HepG2 (cell line): Measurements from ENCODE around the gene CUL2. TPM values are rescaled to one million over a fixed set of nuclear protein-coding genes. Genes with fewer than 3 reads are reported as not detected.

Source experiments
- AGO2 ChIP-seq: fragments of 200-400 bp; formaldehyde crosslinking; optimal IDR thresholded peaks from 2 replicates; pipeline ENCODE3; 2017; ENCODE audit warnings: mild to moderate bottlenecking, low read depth, low read length, moderate library complexity
- GATA4 ChIP-seq: sonication (generic); IDR thresholded peaks from 2 replicates; pipeline ENCODE4 v1.6.1; 2016; ENCODE audit warnings: antibody characterized with exemption, low read depth, borderline replicate concordance
- GLI4 ChIP-seq: sonication (generic); formaldehyde crosslinking; IDR thresholded peaks from 2 replicates; pipeline ENCODE4 v1.5.1; 2020; ENCODE audit warnings: missing genetic modification reagents, mild to moderate bottlenecking, moderate library complexity, borderline replicate concordance
- JDP2 ChIP-seq: sonication (generic); formaldehyde crosslinking; IDR thresholded peaks from 2 replicates; pipeline ENCODE4 v1.8.1; 2022; ENCODE audit warnings: missing genetic modification reagents, borderline replicate concordance
- KLF11 ChIP-seq: IDR thresholded peaks from 2 replicates; pipeline ENCODE4 v1.6.1; 2016; ENCODE audit warnings: missing compliant biosample characterization
- MIER2 ChIP-seq: IDR thresholded peaks from 2 replicates; pipeline ENCODE4 v1.6.1; 2016; ENCODE audit warnings: missing biosample characterization, missing genetic modification reagents
- ZBTB7A ChIP-seq: sonication (generic); formaldehyde crosslinking; IDR thresholded peaks from 2 replicates; pipeline ENCODE4 v1.8.0; 2022; ENCODE audit warnings: mild to moderate bottlenecking, missing genetic modification reagents
- ZBTB8A ChIP-seq: sonication (generic); formaldehyde crosslinking; IDR thresholded peaks from 2 replicates; pipeline ENCODE4 v1.4.0; 2020; ENCODE audit warnings: mild to moderate bottlenecking, low read depth, missing genetic modification reagents, borderline replicate concordance
- ZNF546 ChIP-seq: sonication (generic); formaldehyde crosslinking; conservative IDR thresholded peaks from 2 replicates; pipeline ENCODE4 v1.8.1; 2023; ENCODE audit warnings: mild to moderate bottlenecking, missing genetic modification reagents
- ZNF572 ChIP-seq: sonication (generic); formaldehyde crosslinking; IDR thresholded peaks from 2 replicates; pipeline ENCODE4 v1.5.1; 2020; ENCODE audit warnings: mild to moderate bottlenecking, missing genetic modification reagents
- ZNF788 ChIP-seq: sonication (generic); formaldehyde crosslinking; IDR thresholded peaks from 2 replicates; pipeline ENCODE4 v1.5.0; 2020; ENCODE audit warnings: mild to moderate bottlenecking, missing genetic modification reagents, borderline replicate concordance
- ZSCAN9 ChIP-seq: IDR thresholded peaks from 2 replicates; pipeline ENCODE4 v1.6.1; 2016; ENCODE audit warnings: borderline replicate concordance
- polyA plus RNA-seq, 8 experiments: library from polyadenylated mRNA; depleted of rRNA in 3 of 8; stranded (reverse) in 7 of 8; unstranded in 1 of 8; fragments of >200 nt; fragmentation: Illumina TruSeq in 4 of 8; extraction: Trizol in 4 of 8; gene quantifications; 2 replicates each; pipeline versions ENCODE4 v1.2.1 to v1.2.3, GENCODE V29; 2011 to 2016; ENCODE audit warnings: low read depth in 4 of 8, missing spikeins in 1 of 8, mixed read lengths in 1 of 8; ENCODE audit not compliant: insufficient read depth in 1 of 8
- total RNA-seq, 5 experiments: library from RNA; depleted of rRNA; stranded (reverse); fragments of >200 nt; fragmentation: Illumina TruSeq; extraction: Trizol; gene quantifications; 2 replicates each; pipeline ENCODE4 v1.2.3, GENCODE V29; 2016; ENCODE audit warnings: low read depth in 1 of 5
- TF ChIP-seq, protein P1 (sequence below): sonication (generic); formaldehyde crosslinking; IDR thresholded peaks from 2 replicates; pipeline ENCODE4 v1.9.0; 2021; ENCODE audit warnings: missing genetic modification reagents, mild to moderate bottlenecking, borderline replicate concordance
- TF ChIP-seq, protein P2 (sequence below): fragments of 450-650 bp; IDR thresholded peaks from 2 replicates; pipeline ENCODE4 v1.6.1; 2016
- TF ChIP-seq, protein P3 (sequence below), 2 experiments: sonication (generic) in 1 of 2; formaldehyde crosslinking in 1 of 2; IDR thresholded peaks; 2 replicates each; pipeline versions ENCODE4 v1.5.1 to v1.6.1; 2011 to 2020; ENCODE audit warnings: borderline replicate concordance in 1 of 2, low read depth in 1 of 2, low read length in 1 of 2, mild to moderate bottlenecking in 1 of 2, missing genetic modification reagents in 1 of 2, moderate library complexity in 1 of 2
- TF ChIP-seq, protein P4 (sequence below): sonication (generic); formaldehyde crosslinking; IDR thresholded peaks from 2 replicates; pipeline ENCODE4 v1.4.0; 2020; ENCODE audit warnings: missing genetic modification reagents, borderline replicate concordance
- TF ChIP-seq, protein P5 (sequence below): sonication (generic); formaldehyde crosslinking; IDR thresholded peaks from 2 replicates; pipeline ENCODE4 v1.8.0; 2022; ENCODE audit warnings: mild to moderate bottlenecking, missing genetic modification reagents, moderate library complexity
- TF ChIP-seq, protein P6 (sequence below): sonication (generic); formaldehyde crosslinking; IDR thresholded peaks from 2 replicates; pipeline ENCODE4 v1.5.0; 2020; ENCODE audit warnings: mild to moderate bottlenecking, missing genetic modification reagents

Gene CUL2
- total and polyA plus RNA-seq, 2 of the 13 experiments (the other 11 are each of a cell fraction or from before 2014, with no cell fraction given): 9.6 to 33.1 TPM

DNA sequence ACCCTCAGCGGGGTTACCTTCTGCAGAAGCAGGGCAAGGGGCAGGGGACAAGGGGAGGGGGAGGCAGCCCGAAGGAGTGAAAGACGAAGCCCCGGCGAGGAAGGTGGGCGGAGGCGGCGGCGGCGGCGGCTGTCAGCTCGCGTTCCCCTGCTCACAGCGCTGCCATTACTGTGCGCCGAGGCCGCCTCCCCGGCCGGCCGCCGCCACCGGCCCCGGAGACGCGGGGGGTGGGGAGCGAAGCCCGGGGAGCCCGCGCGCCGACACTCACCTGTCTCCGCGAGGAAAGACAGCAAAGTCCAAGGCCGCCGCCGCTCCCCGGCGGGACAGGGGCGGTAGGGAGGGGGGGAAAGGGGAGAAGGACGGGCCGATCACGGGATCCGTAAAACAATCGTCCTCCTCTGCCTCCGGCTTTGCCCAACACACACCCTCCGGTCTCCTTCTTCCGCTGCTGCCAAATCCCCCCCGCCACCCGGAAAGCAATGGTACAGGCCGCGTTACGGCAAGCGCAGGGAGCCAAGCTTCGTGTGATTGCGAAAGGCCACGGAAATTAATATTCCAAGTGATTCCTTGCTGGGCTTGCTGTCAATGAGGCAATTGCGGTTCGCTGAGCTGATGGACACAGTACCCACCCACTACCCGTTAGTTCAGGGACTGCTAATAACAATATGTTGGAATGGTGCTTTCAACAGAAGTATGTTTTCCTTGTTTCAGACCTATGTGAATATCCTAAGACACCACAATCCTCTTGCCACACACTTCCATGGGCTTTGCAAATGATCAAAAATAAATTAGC lies at the start of gene CUL2 (continued):
- TF ChIP-seq AGO2 (peak; percentile 46), ZNF546 (CRISPR knock-in tag) (no peak), ZNF572 (CRISPR knock-in tag) (no peak), ZBTB7A (CRISPR knock-in tag) (no peak), KLF11 (CRISPR knock-in tag) (no peak), ZBTB8A (CRISPR knock-in tag) (no peak), ZNF788 (peak; percentile 84), GLI4 (CRISPR knock-in tag) (no peak), MIER2 (CRISPR knock-in tag) (0 out of 2 replicates have a peak, but pooled peaks have one; percentile 36), GATA4 (peak; percentile 39; the same call in 1 of the 2 replicates), ZSCAN9 (CRISPR knock-in tag) (peak; percentile 71), JDP2 (CRISPR knock-in tag) (no peak)
- TF ChIP-seq, protein P1, sequence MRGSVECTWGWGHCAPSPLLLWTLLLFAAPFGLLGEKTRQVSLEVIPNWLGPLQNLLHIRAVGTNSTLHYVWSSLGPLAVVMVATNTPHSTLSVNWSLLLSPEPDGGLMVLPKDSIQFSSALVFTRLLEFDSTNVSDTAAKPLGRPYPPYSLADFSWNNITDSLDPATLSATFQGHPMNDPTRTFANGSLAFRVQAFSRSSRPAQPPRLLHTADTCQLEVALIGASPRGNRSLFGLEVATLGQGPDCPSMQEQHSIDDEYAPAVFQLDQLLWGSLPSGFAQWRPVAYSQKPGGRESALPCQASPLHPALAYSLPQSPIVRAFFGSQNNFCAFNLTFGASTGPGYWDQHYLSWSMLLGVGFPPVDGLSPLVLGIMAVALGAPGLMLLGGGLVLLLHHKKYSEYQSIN (CRISPR knock-in tag): no peak
- TF ChIP-seq, protein P2, sequence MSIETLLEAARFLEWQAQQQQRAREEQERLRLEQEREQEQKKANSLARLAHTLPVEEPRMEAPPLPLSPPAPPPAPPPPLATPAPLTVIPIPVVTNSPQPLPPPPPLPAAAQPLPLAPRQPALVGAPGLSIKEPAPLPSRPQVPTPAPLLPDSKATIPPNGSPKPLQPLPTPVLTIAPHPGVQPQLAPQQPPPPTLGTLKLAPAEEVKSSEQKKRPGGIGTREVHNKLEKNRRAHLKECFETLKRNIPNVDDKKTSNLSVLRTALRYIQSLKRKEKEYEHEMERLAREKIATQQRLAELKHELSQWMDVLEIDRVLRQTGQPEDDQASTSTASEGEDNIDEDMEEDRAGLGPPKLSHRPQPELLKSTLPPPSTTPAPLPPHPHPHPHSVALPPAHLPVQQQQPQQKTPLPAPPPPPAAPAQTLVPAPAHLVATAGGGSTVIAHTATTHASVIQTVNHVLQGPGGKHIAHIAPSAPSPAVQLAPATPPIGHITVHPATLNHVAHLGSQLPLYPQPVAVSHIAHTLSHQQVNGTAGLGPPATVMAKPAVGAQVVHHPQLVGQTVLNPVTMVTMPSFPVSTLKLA: no peak
- TF ChIP-seq, protein P3, sequence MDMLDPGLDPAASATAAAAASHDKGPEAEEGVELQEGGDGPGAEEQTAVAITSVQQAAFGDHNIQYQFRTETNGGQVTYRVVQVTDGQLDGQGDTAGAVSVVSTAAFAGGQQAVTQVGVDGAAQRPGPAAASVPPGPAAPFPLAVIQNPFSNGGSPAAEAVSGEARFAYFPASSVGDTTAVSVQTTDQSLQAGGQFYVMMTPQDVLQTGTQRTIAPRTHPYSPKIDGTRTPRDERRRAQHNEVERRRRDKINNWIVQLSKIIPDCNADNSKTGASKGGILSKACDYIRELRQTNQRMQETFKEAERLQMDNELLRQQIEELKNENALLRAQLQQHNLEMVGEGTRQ (IDR thresholded peaks at IDR 0.05; ENCODE audit: low read depth, low read length): no peak
- TF ChIP-seq, protein P3 (CRISPR knock-in tag; IDR thresholded peaks at IDR 0.05; ENCODE audit: borderline replicate concordance): no peak
- TF ChIP-seq, protein P4, sequence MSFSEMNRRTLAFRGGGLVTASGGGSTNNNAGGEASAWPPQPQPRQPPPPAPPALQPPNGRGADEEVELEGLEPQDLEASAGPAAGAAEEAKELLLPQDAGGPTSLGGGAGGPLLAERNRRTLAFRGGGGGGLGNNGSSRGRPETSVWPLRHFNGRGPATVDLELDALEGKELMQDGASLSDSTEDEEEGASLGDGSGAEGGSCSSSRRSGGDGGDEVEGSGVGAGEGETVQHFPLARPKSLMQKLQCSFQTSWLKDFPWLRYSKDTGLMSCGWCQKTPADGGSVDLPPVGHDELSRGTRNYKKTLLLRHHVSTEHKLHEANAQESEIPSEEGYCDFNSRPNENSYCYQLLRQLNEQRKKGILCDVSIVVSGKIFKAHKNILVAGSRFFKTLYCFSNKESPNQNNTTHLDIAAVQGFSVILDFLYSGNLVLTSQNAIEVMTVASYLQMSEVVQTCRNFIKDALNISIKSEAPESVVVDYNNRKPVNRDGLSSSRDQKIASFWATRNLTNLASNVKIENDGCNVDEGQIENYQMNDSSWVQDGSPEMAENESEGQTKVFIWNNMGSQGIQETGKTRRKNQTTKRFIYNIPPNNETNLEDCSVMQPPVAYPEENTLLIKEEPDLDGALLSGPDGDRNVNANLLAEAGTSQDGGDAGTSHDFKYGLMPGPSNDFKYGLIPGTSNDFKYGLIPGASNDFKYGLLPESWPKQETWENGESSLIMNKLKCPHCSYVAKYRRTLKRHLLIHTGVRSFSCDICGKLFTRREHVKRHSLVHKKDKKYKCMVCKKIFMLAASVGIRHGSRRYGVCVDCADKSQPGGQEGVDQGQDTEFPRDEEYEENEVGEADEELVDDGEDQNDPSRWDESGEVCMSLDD (CRISPR knock-in tag): no peak
- TF ChIP-seq, protein P5, sequence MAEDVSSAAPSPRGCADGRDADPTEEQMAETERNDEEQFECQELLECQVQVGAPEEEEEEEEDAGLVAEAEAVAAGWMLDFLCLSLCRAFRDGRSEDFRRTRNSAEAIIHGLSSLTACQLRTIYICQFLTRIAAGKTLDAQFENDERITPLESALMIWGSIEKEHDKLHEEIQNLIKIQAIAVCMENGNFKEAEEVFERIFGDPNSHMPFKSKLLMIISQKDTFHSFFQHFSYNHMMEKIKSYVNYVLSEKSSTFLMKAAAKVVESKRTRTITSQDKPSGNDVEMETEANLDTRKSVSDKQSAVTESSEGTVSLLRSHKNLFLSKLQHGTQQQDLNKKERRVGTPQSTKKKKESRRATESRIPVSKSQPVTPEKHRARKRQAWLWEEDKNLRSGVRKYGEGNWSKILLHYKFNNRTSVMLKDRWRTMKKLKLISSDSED: no peak
- TF ChIP-seq, protein P6, sequence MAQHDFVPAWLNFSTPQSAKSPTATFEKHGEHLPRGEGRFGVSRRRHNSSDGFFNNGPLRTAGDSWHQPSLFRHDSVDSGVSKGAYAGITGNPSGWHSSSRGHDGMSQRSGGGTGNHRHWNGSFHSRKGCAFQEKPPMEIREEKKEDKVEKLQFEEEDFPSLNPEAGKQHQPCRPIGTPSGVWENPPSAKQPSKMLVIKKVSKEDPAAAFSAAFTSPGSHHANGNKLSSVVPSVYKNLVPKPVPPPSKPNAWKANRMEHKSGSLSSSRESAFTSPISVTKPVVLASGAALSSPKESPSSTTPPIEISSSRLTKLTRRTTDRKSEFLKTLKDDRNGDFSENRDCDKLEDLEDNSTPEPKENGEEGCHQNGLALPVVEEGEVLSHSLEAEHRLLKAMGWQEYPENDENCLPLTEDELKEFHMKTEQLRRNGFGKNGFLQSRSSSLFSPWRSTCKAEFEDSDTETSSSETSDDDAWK: no peak
